Mucosa of stomach (tissue), 1 donor: ENCODE data around the gene DHX34.
"Not testable (repeated sequence)": the region's sequence is repeated elsewhere in the genome, so short reads cannot be mapped to it uniquely, and the experiment has no call there.

Experiments
- H3K27me3 ChIP-seq: one replicate; pipeline ENCODE4 v1.7.0; 2013; ENCODE audit warnings: mild to moderate bottlenecking, low read length; ENCODE audit not compliant: control insufficient read depth, insufficient read depth
- H3K36me3 ChIP-seq: one replicate; pipeline ENCODE4 v1.7.0; 2013; ENCODE audit warnings: low read length; ENCODE audit not compliant: control insufficient read depth, insufficient read depth
- H3K4me1 ChIP-seq: one replicate; pipeline ENCODE4 v1.7.0; 2013; ENCODE audit warnings: mild to moderate bottlenecking, low read length; ENCODE audit not compliant: control insufficient read depth, insufficient read depth
- H3K4me3 ChIP-seq: one replicate; pipeline ENCODE4 v1.7.0; 2013; ENCODE audit warnings: low read length
- H3K9ac ChIP-seq: one replicate; pipeline ENCODE4 v1.7.0; 2013; ENCODE audit warnings: mild to moderate bottlenecking, low read length, moderate library complexity
- H3K9me3 ChIP-seq: one replicate; pipeline ENCODE4 v1.7.0; 2013; ENCODE audit warnings: mild to moderate bottlenecking, low read length, moderate library complexity; ENCODE audit not compliant: control insufficient read depth
- donor health status: Pancreatic carcinoma.

DHX34 gene

DNA sequence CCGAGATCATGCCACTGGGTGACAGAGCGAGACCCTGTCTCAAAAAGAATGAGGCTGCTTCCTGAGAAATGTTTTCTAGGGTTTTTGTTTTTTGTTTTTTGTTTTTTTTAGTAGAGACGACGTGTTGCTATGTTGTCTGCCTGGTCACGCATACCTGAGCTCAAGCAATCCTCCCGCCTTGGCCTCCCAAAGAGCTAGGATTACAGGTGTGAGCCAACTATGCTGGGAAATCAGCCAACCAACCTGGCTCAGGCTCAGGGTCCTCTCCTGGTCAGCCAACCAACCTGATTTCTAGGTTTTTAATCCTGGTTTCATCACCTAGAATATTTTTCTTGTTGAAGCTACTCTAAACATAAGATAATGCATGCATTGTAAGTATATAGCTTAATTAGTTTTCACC is 7.8 kb downstream of the DHX34 start:
- no peak overlapping the region for H3K9ac ChIP-seq
- peaks cover 23% of the 10 kb centered on the region for H3K36me3 ChIP-seq
- H3K27me3 ChIP-seq, result no peaks in the 10 kb centered on the region
- H3K9me3 ChIP-seq, result no peaks in the 10 kb centered on the region
- no peak overlapping the region for H3K4me3 ChIP-seq
- peaks cover 5% of the 10 kb centered on the region for H3K4me1 ChIP-seq

DNA sequence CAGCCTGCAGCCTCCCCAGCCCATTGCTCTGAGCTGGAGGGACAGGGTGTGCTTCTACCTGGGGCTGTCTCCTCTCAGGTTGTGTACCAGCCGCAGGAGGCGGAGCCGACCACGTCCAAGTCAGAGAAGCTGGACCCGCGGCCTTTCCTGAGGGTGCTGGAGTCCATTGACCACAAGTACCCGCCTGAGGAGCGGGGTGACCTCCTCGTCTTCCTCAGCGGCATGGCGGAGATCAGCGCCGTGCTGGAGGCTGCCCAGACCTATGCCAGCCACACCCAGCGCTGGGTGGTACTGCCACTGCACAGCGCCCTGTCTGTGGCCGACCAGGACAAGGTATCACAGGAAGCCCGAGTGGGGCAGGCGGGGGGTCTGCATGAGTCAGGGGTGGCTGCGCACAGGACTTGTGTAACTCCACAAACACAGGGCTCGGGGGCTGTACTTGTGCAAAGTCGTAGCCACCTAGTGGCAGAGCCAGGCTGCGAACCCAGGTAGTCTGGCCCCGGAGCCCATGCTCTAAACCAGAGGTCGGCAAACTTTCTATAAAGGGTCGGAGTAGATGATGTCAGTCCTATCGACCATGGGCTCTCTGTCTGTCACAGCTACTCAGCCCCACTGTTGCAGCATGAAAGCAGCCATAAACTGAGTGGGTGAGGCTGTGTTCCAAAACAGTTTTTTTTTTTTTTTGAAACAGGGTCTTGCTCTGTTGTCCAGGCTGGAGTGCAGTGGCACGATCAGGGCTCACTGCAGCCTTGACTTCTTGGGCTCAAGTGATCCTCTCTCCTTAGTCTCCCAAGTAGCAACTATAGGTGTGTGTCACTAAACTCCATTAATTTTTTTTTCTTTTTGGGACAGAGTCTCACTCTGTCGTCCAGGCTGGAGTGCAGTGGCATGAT is 8.9 kb downstream of the DHX34 start:
- H3K36me3 ChIP-seq, result peaks cover 23% of the 10 kb centered on the region
- H3K9me3 ChIP-seq, result no peaks in the 10 kb centered on the region
- peaks cover 5% of the 10 kb centered on the region for H3K4me1 ChIP-seq

DNA sequence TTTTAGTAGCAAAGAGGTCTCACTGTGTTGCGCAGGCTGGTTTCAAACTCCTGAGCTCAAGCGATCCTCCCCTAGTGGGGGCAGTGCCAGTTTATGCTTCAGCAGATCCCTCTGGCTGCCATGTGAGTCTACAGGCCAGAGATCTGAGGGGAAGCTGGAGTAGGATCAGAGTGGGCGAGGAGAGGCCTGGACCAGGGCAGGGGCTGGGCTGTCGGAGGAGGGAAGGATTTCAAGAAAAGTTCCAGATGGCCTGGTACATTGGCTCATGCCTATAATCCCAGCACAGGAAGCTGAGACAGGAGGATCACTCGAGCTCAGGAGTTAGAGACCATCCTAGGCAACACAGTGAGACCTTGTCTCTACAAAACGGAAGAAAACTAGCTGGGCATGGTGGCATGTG is 9.8 kb downstream of the DHX34 start:
- Histone ChIP-seq H3K9ac (no peak overlapping the region), H3K27me3 (no peaks in the 10 kb centered on the region), H3K9me3 (no peaks in the 10 kb centered on the region), H3K4me1 (no peaks in the 10 kb centered on the region), H3K4me3 (no peak overlapping the region), H3K36me3 (peaks cover 23% of the 10 kb centered on the region)

More for the DNA sequence above, 8.9 kb downstream of the DHX34 start:
- H3K27me3 ChIP-seq, result no peaks in the 10 kb centered on the region
- no peak overlapping the region for H3K9ac ChIP-seq
- H3K4me3 ChIP-seq, result no peak overlapping the region

DNA sequence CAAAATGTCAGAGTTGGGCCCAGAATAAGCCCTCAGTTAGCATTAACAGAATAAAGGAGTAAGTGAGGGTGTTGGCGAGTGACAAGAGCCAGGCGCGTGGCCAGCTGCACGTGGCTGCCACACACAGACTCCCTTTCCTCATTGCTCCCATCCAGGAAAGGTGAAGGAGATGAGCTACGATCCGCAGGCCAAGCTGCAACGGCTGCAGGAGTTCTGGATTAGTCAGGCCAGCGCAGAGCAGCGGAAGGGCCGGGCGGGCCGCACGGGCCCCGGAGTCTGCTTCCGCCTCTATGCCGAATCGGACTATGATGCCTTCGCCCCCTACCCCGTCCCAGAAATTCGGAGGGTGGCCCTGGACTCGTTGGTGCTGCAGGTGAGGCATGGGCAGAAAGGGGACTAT is 13.2 kb downstream of the DHX34 start:
- Histone ChIP-seq H3K9me3 (no peaks in the 10 kb centered on the region), H3K36me3 (peaks cover 16% of the 10 kb centered on the region), H3K4me1 (no peaks in the 10 kb centered on the region), H3K27me3 (no peaks in the 10 kb centered on the region), H3K9ac (no peak overlapping the region), H3K4me3 (no peak overlapping the region)

DNA sequence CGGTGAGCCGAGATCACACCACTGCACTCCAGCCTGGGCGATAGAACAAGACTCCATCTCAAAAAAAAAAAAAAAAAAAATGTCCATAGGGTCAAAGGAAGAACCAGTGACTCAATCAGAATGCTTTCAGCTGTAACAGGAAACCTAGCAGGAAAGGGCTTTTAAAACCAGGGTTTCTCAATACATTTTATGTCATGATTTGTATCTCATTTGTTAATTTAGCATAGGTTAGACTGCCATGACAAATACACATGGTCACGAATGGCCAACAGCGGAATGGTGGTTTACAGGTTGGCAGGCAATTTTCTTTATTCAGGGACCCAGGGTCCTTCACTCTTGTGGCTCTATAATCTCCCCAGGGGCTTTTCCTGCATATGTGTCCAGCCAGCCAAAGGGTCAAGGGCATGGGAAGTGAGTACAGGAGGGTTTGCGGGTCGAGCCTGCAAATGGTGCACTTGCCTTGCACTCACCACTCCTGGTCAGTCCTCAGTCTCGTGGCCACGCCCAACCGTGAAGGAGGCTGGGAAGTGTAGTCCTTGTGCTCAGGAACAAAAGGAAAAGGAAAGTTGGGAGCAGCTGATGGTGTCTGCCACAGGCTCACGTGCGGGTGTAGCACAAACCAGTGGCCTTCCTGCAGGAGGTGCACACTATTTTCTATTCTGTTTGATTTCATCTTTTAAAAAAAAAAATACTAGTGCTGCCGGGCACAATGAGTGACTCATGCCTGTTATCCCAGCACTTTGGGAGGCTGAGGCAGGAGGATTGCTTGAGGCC is 14.8 kb downstream of the DHX34 start:
- Histone ChIP-seq H3K36me3 (peaks cover 10% of the 10 kb centered on the region), H3K27me3 (no peaks in the 10 kb centered on the region), H3K9ac (no peak overlapping the region), H3K4me3 (no peak overlapping the region), H3K9me3 (no peaks in the 10 kb centered on the region), H3K4me1 (no peaks in the 10 kb centered on the region)

DNA sequence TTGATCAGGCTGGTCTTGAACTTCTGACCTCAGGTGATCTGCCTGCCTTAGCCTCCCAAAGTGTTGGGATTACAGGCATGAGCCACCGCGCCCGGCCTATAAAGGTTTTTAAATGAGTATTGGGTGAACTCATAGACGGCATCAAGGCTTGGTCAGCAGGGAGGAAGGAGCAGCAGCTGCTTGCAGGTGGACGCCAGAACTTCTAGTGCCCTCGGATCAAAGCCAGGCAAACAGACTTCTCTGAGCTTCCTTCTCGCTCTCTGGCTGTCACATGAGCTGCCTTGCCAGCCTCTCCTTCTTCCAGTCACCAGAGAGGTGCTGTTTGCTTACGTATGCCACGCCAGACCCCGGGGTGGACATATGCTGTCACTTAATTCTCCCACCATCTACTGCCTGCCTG is 16.3 kb downstream of the DHX34 start:
- H3K9me3 ChIP-seq, H3K36me3 ChIP-seq, H3K27me3 ChIP-seq, H3K4me3 ChIP-seq, H3K4me1 ChIP-seq, H3K9ac ChIP-seq: not testable (repeated sequence)

DNA sequence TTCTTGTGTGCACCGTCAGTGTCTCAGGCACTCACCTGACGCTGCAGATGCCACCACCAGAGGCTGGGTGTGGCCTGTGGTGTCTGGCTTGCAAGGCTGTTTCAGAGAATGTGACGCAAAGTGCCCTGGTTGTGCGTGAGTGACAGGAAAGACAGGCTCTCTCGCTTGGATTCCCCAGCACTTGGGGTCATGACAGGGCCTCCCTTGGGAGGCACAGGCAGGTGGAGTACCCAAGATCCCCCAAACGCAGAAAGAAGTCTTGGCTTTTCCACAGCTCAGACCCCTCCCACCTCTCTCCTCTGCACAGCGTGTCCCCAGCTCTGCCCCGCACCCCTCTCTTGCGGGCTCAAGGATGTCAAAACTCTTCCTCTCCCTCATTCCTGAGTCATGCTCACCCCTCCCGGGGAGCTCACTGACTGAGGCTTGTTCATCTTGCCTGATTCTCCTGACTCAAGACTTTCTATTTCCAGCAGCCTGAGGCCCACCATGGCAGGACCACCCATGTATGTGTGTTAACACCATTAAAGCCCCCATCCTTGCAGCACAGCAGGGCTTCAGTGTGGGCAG is 21.0 kb downstream of the DHX34 start:
- Histone ChIP-seq H3K9me3 (no peaks in the 10 kb centered on the region), H3K9ac (no peak overlapping the region), H3K4me3 (no peak overlapping the region), H3K4me1 (no peaks in the 10 kb centered on the region), H3K36me3 (peaks cover 18% of the 10 kb centered on the region), H3K27me3 (no peaks in the 10 kb centered on the region)

DNA sequence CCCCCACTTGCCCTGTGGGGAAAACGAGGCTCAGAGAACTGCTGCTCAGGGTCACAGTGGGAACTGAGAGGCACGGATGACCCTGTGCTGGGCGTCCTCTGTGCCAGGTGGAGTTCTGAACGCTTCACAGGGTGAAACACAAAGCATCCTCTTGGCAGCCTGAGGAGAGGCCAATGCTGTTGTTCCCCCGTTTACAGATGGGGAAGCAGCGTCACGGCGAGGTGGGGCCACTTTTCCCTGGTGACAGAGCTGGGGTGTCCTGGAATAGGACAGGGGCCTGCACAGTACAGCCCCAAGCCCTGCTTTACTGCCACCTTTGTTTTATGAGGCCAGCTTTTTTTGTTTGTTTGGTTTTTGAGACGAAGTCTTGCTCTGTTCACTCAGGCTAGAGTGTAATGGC is 22.1 kb downstream of the DHX34 start:
- Histone ChIP-seq H3K4me3 (no peak overlapping the region), H3K36me3 (peaks cover 27% of the 10 kb centered on the region), H3K27me3 (no peaks in the 10 kb centered on the region), H3K9me3 (no peaks in the 10 kb centered on the region), H3K4me1 (no peaks in the 10 kb centered on the region), H3K9ac (no peak overlapping the region)

DNA sequence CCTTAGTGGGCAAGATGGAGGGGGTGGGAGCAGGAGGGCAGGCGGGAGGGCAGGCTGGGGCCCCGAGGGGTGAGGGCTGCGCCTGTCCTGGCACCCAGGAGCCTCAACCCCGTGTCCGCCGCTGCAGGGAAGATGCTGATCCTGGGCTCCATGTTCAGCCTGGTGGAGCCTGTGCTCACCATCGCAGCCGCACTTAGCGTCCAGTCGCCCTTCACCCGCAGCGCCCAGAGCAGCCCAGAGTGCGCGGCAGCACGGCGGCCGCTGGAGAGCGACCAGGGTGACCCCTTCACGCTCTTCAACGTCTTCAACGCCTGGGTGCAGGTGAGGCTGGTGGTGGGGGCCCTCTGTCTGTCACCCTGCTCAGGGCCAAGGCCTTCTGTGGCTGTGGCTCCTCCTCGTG is 23.5 kb downstream of the DHX34 start:
- Histone ChIP-seq H3K36me3 (peaks cover 30% of the 10 kb centered on the region), H3K9me3 (no peaks in the 10 kb centered on the region), H3K4me1 (no peaks in the 10 kb centered on the region), H3K9ac (no peak overlapping the region), H3K4me3 (no peak overlapping the region), H3K27me3 (no peaks in the 10 kb centered on the region)

DNA sequence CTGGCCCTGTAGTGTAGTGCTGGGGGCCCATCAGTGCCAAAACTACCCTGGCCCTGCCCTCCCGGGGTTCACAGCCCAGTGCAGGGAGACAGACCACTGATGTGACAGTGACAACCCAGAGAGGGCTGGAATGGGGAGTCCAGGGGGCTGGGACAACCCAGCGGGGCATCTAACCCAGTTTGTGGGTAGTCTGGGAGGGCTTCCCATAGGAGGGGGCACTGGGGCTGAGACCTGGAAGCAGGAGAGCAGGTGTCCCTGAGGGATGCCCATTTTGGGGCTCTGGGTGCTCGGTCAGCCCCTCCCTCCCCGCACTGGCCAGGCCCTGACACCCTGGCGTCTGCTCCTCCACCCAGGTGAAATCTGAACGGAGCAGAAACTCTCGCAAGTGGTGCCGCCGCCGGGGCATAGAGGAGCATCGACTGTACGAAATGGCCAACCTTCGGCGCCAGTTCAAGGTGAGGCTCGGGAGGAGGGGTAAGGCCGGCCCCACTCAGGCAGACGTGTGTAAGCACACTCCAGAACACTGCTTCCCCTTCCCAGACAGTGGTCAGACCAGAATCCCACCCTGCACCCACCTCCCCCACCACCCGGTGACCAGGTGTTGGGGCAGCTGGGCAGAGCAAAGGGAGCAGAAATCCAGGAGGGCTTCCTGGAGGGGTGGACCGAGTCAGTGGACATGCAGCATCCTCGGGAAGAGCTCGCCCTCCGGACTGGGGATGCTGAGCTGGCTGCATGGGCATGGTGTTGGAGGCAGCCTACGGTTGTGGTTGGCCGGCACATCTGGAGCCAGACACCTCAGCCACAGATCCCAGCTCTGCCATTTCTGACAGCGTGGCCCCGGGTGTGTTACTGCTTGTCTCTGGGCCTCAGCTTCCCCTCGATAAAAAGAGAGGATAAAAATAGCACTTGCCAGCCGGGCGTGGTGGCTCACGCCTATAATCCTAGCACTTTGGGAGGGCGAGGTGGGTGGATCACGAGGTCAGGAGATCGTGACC is 24.4 kb downstream of the DHX34 start:
- Histone ChIP-seq H3K4me3 (no peak overlapping the region), H3K27me3 (no peaks in the 10 kb centered on the region), H3K4me1 (no peaks in the 10 kb centered on the region), H3K9me3 (no peaks in the 10 kb centered on the region), H3K9ac (no peak overlapping the region), H3K36me3 (peaks cover 30% of the 10 kb centered on the region)

DNA sequence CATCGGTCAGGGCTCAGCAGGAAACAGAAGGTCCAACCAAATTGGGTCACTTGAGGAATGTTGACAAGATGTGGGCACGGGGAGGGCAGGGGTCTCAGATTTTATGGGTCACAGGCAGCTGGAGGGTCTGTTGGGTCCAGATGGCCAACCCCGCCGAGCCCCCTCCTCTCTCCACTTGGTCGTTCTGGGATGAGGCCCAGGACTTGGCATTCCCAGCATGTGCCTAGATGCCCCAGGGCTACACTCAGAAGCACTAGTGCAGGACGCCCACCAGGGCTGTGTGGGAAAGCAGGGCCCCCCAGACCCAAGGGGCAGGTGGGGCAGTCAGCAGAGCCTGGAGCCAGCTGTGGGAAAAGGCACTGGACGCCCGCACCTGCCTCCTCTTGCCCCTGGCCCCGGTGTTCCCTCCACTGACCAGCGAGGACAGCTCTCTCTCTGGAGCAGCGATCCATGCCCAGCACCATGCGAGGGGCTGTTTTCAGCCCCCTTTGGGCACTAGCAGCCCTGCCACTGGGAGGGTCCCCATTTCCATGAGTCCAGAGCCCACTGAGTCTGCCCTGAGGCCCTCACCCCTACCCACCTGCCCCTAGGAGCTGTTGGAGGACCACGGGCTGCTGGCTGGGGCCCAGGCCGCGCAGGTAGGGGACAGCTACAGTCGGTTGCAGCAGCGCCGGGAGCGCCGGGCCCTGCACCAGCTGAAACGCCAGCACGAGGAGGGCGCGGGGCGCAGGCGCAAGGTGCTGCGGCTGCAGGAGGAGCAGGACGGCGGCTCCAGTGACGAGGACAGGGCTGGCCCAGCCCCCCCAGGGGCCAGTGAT is 26.0 kb downstream of the DHX34 start:
- Histone ChIP-seq H3K27me3 (no peaks in the 10 kb centered on the region), H3K9me3 (no peaks in the 10 kb centered on the region), H3K9ac (no peak overlapping the region), H3K4me3 (no peak overlapping the region), H3K36me3 (peaks cover 30% of the 10 kb centered on the region), H3K4me1 (no peaks in the 10 kb centered on the region)
